NCI-H1694 treated with DMSO at 0.1 percent for 48 hours (cell line): ENCODE results near the gene NRXN2.
"Not testable (repeated sequence)": the region's sequence is repeated elsewhere in the genome, so short reads cannot be mapped to it uniquely, and the experiment has no call there.

ENCODE experiments used
- DNase-seq: peaks from one replicate; lab custom pipeline; 2025; lab: John Stamatoyannopoulos, UW

Gene NRXN2

DNA sequence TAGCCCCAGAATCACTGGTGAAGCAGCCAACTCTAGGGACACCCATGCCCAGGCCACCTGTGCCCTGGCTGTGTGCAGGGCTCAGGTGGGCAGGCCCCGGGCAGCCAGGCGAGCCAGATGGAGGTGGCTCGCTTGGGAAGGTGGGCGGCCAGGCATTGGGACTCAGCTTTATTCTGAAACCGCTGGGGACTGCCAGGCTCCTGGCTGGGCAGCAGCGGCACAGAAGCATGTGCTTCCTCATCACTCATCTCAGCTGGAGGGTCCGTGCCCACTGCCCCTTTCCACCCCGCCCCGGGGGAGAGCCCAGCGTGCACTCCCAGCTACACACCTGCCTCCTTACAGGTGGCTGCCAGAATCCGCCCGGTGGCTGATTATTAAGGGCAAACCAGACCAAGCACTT, 159.0 kb downstream of the NRXN2 start:
- DNase-seq = no peak

DNA sequence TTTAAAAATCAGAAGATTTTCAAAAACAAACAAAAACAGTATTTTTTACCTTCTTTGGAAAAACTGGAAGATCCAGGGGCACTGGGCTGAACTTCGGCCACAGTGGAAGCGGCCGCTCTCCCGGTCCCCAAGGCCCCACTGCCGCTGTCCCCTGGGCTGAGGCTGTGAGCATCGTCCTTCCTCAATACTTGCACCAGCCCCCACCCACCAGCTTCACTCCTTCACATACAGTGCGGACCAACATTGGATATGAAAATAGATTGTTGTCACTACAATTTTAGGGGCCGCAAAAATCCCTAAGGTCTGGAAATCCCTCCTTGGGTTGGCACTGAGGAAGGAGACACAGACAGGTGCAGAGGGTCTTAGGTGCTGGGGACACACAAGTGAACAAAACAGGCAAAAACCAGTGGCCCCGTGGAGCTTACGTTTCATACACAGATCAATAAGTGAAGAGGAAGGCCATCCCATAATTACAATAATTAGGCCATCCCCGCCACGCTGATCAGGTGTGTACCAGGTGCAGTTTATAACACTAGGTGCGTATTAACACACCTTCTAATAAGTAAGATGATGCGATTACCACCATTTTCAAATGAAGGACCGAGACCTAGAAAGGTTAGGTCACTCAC, 160.2 kb downstream of the NRXN2 start:
- DNase-seq = no peak

DNA sequence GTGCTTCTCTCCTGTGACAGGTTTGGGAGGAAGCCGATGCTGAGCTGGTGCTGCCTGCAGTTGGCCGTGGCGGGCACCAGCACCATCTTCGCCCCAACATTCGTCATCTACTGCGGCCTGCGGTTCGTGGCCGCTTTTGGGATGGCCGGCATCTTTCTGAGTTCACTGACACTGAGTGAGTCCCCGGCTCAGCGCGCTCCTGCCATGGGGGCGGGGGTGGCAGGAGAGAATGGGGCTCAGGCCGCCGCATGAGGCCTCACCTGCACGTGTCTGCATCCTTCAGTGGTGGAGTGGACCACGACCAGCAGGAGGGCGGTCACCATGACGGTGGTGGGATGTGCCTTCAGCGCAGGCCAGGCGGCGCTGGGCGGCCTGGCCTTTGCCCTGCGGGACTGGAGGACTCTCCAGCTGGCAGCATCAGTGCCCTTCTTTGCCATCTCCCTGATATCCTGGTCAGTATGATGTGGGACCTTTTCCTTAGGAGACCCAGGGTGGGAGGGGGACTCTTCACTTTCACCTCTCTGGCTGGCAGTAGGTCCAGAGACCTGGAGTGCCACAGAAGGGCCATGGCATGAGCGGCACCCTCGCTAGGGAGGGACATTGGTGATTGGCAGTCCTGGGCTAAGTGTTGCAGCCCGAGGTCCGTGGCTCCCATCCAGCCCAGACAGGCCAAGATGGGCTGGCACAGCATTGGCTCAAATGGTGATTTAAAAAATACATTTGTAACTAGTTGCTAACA, 160.8 kb downstream of the NRXN2 start:
- no peak for DNase-seq

DNA sequence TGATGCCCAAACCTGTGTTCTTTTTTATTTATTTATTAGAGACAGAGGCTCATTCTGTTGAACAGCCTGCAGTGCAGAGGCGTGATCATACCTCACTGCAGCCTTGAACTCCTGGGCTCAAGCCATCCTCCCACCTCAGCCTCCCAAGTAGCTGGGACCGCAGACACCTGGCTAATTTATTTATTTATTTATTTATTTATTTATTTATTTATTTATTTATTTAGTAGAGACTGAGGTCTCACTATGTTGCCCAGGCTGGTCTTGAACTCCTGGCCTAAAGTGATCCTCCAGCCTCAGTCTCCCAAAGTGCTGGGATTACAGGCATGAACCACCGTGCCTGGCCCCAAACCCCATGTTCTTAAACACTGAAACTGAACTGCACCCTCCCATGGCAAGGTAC, 161.6 kb downstream of the NRXN2 start:
- DNase-seq = not testable (repeated sequence)

DNA sequence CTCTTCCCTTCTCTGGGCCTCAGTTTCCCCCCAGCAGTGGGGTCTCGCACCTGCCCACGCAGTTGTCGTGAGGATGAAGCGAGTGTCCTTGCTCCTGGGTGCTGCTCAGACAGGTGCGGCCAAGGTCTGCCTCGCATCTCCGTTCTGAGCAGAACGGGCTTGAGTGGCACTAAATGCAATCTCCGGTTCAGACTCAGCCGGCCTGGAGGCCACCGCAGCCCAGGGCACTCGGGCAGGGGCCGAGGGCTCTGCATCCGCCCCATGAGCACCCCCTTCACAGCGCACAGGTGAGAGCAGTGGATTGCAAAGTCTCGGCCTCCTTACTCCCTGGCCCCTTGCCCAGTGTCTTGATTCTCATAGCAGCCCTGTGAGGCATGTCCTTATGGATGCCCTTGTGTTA, 162.1 kb downstream of the NRXN2 start:
- no peak for DNase-seq

DNA sequence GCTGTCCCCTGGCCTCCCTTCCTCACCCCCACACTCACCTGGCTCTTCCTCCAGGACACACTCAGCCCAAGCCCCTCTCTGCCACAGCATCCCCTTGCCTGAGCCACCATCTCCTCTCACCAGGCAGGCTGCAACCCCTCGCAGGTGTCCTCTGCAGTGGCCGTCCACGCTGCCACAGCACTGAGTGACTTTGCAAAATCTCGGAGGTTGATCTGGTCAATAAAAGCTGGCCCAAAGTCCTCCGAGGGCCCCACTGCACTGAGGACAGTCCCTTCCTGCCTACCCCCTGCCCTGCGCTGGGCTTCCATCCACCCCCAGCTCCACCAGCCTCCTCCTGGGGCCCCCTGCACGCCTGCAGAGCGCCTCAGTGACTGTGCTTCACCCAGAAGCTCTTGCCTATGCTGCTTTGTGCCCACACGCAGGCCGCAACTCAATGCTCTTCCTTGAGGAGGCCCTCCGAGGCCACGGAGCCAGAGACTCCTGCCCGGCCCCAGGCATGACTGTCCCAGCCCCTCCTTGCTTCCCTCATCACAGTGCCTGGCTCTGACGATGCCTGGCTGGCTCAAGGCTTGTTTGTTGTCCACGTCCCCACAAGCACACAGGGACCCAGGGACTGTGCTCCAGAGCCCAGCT, 162.7 kb downstream of the NRXN2 start:
- no peak for DNase-seq

DNA sequence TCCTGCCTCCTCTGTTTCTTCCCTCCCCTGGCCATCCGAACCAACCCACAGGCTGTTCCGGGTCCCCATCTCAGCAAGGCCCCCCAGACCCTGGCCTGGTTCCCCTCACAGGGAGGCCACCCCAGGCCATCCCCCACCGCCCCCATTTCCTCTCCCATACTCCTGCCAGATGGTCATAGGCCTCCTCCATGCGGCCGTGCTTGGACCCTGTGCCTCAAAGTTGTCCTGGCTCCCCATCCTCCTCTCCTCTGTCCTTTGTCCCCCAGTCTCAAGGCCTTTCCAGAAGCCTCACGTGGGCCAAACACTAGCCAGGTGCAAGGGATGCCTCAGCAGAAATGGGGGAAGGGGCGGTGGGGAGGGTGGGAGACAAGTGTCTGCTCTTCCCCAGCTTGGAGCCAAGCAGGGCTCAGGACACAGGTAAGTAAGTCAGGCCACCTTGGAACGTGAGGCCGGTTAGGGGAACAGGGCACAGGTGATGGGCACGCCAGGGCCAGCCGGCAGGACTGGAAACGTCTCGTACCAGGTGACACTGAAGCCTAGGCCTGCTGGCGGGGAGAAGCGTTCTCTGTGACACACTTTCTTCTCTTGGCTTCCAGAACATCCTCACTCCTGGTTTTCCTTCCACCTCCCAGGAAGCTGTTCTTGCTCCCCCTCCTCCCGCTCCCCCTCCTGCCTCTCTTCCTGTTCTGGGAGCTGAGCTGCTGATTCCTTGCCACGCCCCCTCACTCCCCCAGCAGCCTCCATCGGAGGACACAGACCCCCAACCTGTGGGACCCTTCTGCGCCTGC, 163.5 kb downstream of the NRXN2 start:
- no peak for DNase-seq

DNA sequence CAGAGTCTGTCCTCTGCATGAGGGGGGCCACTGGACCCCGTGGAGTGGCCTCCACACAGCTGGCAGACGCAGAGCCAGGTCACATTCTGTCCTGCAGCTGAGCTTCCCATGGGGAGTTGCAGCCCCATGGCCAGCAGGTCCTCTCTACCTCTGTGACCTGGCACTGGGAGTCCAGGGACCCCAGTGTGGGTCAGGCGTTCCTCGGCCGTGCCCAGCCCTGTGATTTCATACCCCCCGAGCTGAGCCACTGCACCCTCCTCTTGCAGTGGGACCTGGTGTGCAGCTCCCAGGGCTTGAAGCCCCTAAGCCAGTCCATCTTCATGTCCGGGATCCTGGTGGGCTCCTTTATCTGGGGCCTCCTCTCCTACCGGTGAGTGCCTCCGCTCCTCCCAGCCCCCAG, 164.1 kb downstream of the NRXN2 start:
- DNase-seq = no peak

DNA sequence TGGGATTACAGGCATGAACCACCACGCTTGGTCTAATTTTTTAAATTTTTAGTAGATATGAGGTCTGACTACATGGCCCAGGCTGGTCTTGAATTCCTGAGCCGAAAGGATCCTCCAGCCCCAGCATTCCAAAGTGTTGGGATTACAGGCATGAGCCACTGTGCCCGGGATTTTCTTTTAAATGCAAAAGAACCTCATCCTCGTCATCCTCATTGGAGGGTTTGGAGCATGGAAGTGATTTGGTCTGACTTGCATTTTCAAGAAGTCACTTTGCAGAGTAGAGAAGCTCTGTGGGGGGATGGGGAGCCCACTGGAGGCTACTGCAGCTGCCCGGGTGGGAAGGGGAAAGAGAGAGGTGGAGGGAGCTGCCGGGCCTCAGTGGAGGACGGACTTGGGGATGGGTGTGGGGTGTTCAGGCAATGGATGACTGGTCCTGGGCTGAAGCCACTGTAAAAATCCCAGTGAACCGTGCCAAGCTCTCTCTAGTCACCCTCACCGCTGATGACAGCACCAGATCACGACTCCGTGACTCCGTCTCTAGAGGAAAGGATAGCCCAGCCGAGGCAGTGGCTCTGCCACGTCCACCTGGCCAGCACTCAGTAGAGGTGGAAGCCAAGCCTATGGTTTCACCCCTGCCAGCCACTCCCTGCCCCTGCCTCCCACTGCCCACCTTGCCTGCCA, 164.8 kb downstream of the NRXN2 start:
- no peak for DNase-seq

DNA sequence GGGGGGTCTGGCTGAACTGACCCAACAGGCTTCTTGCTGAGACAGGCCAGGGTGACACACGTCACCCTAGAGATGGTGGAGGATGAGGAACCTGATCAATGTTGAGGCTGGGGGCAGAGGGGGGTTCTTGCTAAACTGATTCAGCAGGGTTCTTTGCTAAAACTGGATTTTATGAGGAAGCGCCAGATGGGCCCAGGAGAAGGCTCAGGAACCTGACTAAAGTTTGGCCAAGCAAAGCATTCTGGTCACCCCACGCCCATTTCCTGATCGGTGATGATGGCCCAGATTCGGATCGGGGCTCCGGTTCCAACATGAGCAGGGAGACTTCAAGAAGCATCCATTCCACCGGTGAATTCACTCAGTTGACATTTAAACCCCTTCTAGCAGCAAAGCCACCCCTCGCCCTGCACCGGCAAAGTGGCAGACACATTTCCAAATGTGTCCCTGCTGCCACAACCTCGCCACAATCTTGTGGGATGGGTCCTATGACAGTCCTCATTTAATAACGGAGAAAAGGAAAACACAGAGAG, 166.2 kb downstream of the NRXN2 start:
- DNase-seq = no peak
